Spleen (tissue), 11 donors: ENCODE data around the gene MEIS1. TPM values are rescaled to one million over a fixed set of nuclear protein-coding genes. Genes with fewer than 3 reads are reported as not detected.

ENCODE experiments used
- DNase-seq: peaks from one replicate; pipeline ENCODE4 v3.0.0-alpha.2; 2020
- H3K27ac ChIP-seq, 8 donors: fragments of 200-600 bp; sonication (generic) in 7 of 8; 1 replicate in 4 of 8; 2 replicates in 4 of 8; pipeline versions ENCODE4 v1.5.0 to v1.8.0; 2016 to 2021; ENCODE audit warnings: inconsistent platforms in 4 of 8, mild to moderate bottlenecking in 4 of 8, moderate library complexity in 1 of 8
- H3K27me3 ChIP-seq, 7 donors: fragments of 200-600 bp; sonication (generic) in 6 of 7; replicated peaks in 1 of 7; 1 replicate in 4 of 7; 2 replicates in 3 of 7; pipeline versions ENCODE4 v1.5.0 to v1.8.0; 2016 to 2021; ENCODE audit warnings: inconsistent platforms in 3 of 7, mild to moderate bottlenecking in 1 of 7
- H3K36me3 ChIP-seq, 6 donors: fragments of 200-600 bp; sonication (generic) in 5 of 6; 1 replicate in 4 of 6; 2 replicates in 2 of 6; pipeline versions ENCODE4 v1.5.0 to v1.8.0; 2016 to 2021; ENCODE audit warnings: inconsistent platforms in 2 of 6
- H3K4me1 ChIP-seq, 6 donors: fragments of 200-600 bp; sonication (generic) in 5 of 6; 1 replicate in 3 of 6; 2 replicates in 3 of 6; pipeline versions ENCODE4 v1.5.0 to v1.8.0; 2016 to 2021; ENCODE audit warnings: inconsistent platforms in 3 of 6
- H3K4me3 ChIP-seq, 8 donors: fragments of 200-600 bp; sonication (generic) in 7 of 8; 1 replicate in 4 of 8; 2 replicates in 4 of 8; pipeline versions ENCODE4 v1.5.0 to v1.8.0; 2016 to 2021; ENCODE audit warnings: inconsistent platforms in 4 of 8, mild to moderate bottlenecking in 4 of 8, moderate library complexity in 2 of 8
- H3K9me3 ChIP-seq, 8 donors: fragments of 200-600 bp; sonication (generic) in 7 of 8; 1 replicate in 4 of 8; 2 replicates in 4 of 8; pipeline versions ENCODE4 v1.5.0 to v1.8.0; 2016 to 2021; ENCODE audit warnings: inconsistent platforms in 4 of 8
- POLR2A ChIP-seq, 3 donors: fragments of 450-650 bp; IDR thresholded peaks; one replicate each; pipeline ENCODE4 v1.5.1; 2017; ENCODE audit warnings: antibody characterized with exemption in 3 of 3, mild to moderate bottlenecking in 1 of 3
- POLR2AphosphoS5 ChIP-seq, 3 donors: sonication (generic); formaldehyde crosslinking; IDR thresholded peaks; one replicate each; pipeline ENCODE4 v1.5.1; 2017; ENCODE audit warnings: antibody characterized with exemption in 3 of 3
- WGBS, 5 donors: extraction: QIAGEN DNeasy Blood & Tissue Kit in 3 of 5; methylation state at CpG; one replicate each; pipeline versions ENCODE4 v1.1.5 to v1.1.7; 2013 to 2018; 5-methylcytosine and 5-hydroxymethylcytosine counted together
- intact Hi-C: fragments of 100-400 bp; cut with DNase I; formaldehyde crosslinking; loops from one replicate; pipeline ENCODE4 v1.15.0; 2023; ENCODE audit warnings: low total_unique reads
- polyA plus RNA-seq, 3 donors: library from polyadenylated mRNA; stranded (reverse); fragments of 200-250 nt; gene quantifications; one replicate each; pipeline ENCODE4 v1.2.1, GENCODE V29; 2013
- total RNA-seq, 7 donors: library from RNA; depleted of rRNA in 3 of 7; stranded (reverse); fragments of >200 nt in 3 of 7; fragmentation: NEBNext Ultra II Directional in 4 of 7; extraction: Animal tissue kit (Norgen Biotek cat#: 25700) in 4 of 7; gene quantifications; one replicate each; pipeline versions ENCODE4 v1.1.0 to v1.2.1, GENCODE V29; 2016 to 2021
- TF ChIP-seq, protein P1 (sequence below), 11 experiments: fragments of 200-600 bp in 7 of 11; fragments of 450-650 bp in 4 of 11; sonication (generic) in 4 of 11; IDR thresholded peaks in 8 of 11; conservative IDR thresholded peaks in 3 of 11; 1 replicate in 7 of 11; 2 replicates in 4 of 11; pipeline versions ENCODE4 v1.4.0 to v1.8.0; 2016 to 2021; ENCODE audit warnings: antibody characterized with exemption in 11 of 11, inconsistent platforms in 4 of 11, mild to moderate bottlenecking in 1 of 11
- donor health status: healthy with polysubstance abuse.
- donor health status: DM: no; HTN: no; CAD: no; lungs with moderate emphysema.
- donor health status: DM: no; HTN: no; CAD: no.
- donor health status: Bipolar disorder and iron deficiency.
- donor health status: healthy.
- donor health status: DM: no; HTN: no; CAD: no.
- donor health status: DM: yes; HTN: yes; CAD: no.

Gene MEIS1
- total and polyA plus RNA-seq, 10 donors = 13.1 to 81.4 (median 28.2) TPM

DNA sequence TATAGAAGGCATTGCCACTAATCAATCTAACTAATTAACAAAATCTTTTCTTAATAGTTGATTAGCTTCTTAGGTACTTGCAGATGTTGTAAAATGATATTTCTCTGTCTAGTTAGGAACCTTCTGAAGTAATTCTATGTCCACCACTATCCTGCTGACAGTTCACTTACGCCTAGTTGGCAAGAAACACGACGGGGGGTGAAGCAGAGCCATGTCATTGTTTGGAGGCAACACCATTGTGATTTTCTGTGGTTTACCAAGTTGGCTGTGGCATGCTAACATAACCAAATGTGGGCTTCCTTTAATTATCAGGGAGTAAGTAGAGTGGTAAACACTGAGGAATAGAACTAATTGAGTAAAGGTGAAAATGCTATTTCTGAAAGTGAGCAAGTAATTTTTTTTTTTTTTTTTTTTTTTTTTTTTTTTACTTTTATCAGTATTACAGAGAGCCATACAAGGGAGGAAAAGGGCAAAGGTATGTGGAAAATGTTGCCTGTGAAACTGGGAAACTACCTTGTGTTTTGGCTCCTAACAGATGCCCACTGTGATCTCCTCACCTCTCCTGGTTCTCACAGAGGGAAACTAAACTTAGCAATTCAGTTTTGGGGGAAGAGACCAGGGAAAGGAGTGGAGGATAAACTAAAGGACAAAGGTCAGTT is 126.8 kb downstream of the MEIS1 start:
- Histone ChIP-seq H3K9me3 (no peaks in the 10 kb centered on the region), H3K36me3 (no peaks in the 10 kb centered on the region), H3K4me3 (no peak overlapping the region), H3K4me1 (peaks cover 0 to 12% (median 0%) of the 10 kb centered on the region in 6 donors), H3K27me3 (no peaks in the 10 kb centered on the region), H3K27ac (no peak overlapping the region)
- no peak for TF ChIP-seq POLR2AphosphoS5 (IDR thresholded peaks at IDR 0.05)
- TF ChIP-seq, protein P1, sequence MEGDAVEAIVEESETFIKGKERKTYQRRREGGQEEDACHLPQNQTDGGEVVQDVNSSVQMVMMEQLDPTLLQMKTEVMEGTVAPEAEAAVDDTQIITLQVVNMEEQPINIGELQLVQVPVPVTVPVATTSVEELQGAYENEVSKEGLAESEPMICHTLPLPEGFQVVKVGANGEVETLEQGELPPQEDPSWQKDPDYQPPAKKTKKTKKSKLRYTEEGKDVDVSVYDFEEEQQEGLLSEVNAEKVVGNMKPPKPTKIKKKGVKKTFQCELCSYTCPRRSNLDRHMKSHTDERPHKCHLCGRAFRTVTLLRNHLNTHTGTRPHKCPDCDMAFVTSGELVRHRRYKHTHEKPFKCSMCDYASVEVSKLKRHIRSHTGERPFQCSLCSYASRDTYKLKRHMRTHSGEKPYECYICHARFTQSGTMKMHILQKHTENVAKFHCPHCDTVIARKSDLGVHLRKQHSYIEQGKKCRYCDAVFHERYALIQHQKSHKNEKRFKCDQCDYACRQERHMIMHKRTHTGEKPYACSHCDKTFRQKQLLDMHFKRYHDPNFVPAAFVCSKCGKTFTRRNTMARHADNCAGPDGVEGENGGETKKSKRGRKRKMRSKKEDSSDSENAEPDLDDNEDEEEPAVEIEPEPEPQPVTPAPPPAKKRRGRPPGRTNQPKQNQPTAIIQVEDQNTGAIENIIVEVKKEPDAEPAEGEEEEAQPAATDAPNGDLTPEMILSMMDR (IDR thresholded peaks at IDR 0.05 in 8 of 11, conservative IDR thresholded peaks at IDR 0.05 in 3 of 11) = no peak
- TF ChIP-seq POLR2A (IDR thresholded peaks at IDR 0.05) = no peak
- DNase-seq = no peak
- intact Hi-C loops = no loop called here
- 39 to 56% (median 54%) methylated on average over 3 of the region's 3 CpGs for WGBS, 5 donors

DNA sequence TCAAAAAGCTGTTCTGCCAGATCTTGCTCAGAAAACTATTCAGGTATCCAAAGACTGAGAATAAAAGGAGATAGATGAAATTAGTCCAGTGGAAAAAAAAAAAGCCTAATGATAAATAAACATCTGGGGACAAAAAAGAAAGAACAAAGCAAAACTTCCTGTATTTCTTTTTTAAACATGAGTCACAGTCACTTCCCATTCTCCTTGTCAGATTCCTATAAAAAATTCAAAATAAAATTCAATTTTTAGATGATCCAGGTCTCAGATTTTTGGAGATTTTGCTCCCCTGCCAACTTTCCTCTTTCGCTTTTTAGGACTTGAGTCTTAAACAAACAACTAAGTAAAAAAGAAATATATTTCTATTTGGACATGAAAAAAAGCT is 127.4 kb downstream of the MEIS1 start:
- intact Hi-C loops = no loop called here
- H3K36me3 ChIP-seq = no peaks in the 10 kb centered on the region
- WGBS, 5 donors = 79 to 94% (median 84%) methylated on average over 1 of the region's 1 CpG
- no peak overlapping the region for H3K4me3 ChIP-seq
- H3K4me1 ChIP-seq = peaks cover 0 to 12% (median 0%) of the 10 kb centered on the region in 6 donors
- no peaks in the 10 kb centered on the region for H3K27me3 ChIP-seq
- TF ChIP-seq, protein P1 (IDR thresholded peaks at IDR 0.05 in 8 of 11, conservative IDR thresholded peaks at IDR 0.05 in 3 of 11) = no peak
- TF ChIP-seq POLR2A (IDR thresholded peaks at IDR 0.05) (no peak), POLR2AphosphoS5 (IDR thresholded peaks at IDR 0.05) (no peak)
- no peak for DNase-seq
- no peaks in the 10 kb centered on the region for H3K9me3 ChIP-seq
- H3K27ac ChIP-seq = no peak overlapping the region

DNA sequence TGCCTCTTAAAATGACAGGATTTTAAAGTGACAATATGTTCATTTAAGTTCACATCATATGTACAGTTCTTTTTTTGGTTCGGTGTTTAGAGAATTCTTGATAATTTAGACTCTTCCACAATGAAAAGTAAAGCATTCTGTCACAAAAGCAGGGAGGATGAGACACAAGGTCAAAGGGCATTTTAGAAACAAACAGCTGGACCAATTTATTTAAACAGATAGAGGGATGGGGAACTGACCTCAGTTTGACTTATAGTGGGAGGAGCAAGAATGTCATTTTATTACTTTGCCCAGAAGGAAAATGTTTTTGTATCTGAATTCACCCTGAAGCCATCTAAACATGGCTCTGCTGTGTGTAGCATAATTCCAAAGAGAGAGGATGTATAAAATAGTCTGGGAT is 128.5 kb downstream of the MEIS1 start:
- intact Hi-C loops = no loop called here
- no peaks in the 10 kb centered on the region for H3K9me3 ChIP-seq
- DNase-seq = no peak
- no peak for TF ChIP-seq POLR2A (IDR thresholded peaks at IDR 0.05)
- TF ChIP-seq POLR2AphosphoS5 (IDR thresholded peaks at IDR 0.05) = no peak
- TF ChIP-seq, protein P1 (IDR thresholded peaks at IDR 0.05 in 8 of 11, conservative IDR thresholded peaks at IDR 0.05 in 3 of 11) = no peak
- H3K4me3 ChIP-seq = no peak overlapping the region
- peaks cover 0 to 12% (median 0%) of the 10 kb centered on the region in 6 donors for H3K4me1 ChIP-seq
- no peaks in the 10 kb centered on the region for H3K36me3 ChIP-seq
- no peaks in the 10 kb centered on the region for H3K27me3 ChIP-seq
- no peak overlapping the region for H3K27ac ChIP-seq
- WGBS, 5 donors = 75 to 92% (median 81%) methylated on average over 1 of the region's 1 CpG

DNA sequence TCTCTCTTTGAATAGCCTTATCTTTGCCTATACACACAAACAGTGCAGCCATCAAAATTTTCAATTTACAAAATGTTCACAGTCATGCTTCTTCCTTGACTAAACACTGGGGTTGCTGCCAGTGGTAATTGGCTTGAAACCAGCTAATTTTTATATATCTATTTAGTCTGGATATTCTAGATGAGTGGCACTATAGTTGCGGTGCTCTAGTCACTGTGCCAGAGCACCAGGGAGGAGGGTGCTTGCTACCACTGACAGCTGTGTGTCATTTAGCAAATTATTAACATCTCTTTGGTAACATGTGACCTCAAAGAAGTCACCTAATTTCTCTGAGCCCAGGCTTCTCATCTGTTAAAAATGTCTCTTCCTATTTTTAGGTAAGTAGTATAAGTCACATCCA is 130.4 kb downstream of the MEIS1 start:
- Histone ChIP-seq H3K27ac (no peak overlapping the region), H3K4me3 (no peak overlapping the region), H3K9me3 (no peaks in the 10 kb centered on the region), H3K27me3 (no peaks in the 10 kb centered on the region), H3K36me3 (no peaks in the 10 kb centered on the region), H3K4me1 (peaks cover 0 to 17% (median 0%) of the 10 kb centered on the region in 6 donors)
- 67 to 90% (median 76%) methylated on average over 1 of the region's 1 CpG for WGBS, 5 donors
- intact Hi-C loops = no loop called here
- no peak for DNase-seq
- no peak for TF ChIP-seq POLR2A (IDR thresholded peaks at IDR 0.05)
- TF ChIP-seq, protein P1 (IDR thresholded peaks at IDR 0.05 in 8 of 11, conservative IDR thresholded peaks at IDR 0.05 in 3 of 11) = no peak
- TF ChIP-seq POLR2AphosphoS5 (IDR thresholded peaks at IDR 0.05) = no peak
